ENCODE data around the gene AANAT.
"Not testable (repeated sequence)": the region's sequence is repeated elsewhere in the genome, so short reads cannot be mapped to it uniquely, and the experiment has no call there.

AANAT gene

DNA sequence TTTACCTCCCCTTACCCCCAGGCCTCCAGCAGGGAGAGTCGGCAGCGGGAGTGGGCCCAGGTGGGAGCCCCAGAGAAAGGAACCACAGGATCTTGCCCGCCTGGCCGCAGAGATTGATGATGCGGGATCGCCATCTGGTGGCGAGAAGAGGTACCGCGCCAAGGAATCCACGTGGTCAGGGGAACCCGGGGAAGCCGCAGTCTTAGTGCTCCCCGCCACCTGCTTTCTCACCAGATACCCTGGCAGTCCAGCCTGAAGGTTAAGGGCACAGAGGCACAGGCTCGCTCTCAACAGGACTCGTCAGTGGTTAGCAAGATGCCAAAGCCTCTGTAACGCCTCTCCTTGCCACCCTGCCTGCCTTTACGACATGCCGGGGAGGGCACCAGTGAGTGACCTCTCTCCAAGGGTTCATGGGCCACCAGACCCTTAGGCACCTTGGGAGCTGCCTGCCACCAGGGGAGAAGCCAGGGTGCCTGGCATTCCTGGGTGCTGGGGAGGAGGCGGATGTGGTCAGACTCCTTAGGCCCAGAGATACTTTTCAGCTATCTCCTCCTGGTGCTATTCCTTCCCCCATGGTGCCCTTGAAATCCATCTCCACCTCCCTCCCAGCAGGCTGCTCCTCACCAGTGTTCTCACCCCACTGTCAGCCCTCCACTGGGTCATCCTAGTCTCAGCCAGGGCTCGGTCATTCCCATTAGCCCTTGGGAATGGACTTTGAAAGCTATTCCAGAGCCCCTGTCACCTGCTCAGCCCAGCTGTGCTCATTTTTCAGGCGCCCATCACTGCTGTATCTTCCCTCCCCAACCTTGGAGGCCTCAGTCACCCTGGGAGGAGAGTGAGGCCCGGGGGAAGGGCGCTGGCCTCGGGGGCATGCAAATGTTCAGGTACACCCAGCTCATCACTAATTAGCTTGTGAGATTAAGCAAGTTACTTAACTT, 39.3 kb downstream of the AANAT start:
- DNase-seq (ENCODE audit: low spot score), result peak; percentile 90

DNA sequence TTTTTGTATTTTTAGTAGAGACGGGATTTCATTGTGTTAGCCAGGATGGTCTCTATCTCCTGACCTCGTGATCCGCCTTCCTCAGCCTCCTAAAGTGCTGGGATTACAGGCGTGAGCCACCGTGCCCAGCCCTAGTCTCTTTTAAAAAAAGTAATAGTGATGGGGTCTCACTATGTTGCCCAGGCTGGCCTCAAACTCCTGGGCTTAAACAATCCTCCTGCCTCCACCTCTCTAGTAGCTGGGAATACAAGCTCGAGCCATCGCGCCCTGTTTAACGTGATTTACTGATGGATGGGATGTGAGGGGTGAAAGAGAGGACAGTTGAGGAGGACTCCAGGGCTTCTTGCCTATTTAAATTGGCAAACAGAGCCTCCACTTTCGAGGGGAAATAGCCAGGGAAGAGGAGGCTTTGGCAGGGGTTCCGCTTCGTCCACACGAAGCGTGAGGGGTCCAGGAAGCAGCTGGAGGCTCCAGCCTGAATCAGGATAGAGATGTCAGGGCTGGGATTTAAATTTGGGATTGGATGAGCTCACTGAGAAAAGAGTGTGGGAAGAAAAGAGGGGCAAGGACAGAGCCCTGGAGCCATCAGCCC, 41.2 kb downstream of the AANAT start:
- DNase-seq (ENCODE audit: low spot score), result not testable (repeated sequence)

DNA sequence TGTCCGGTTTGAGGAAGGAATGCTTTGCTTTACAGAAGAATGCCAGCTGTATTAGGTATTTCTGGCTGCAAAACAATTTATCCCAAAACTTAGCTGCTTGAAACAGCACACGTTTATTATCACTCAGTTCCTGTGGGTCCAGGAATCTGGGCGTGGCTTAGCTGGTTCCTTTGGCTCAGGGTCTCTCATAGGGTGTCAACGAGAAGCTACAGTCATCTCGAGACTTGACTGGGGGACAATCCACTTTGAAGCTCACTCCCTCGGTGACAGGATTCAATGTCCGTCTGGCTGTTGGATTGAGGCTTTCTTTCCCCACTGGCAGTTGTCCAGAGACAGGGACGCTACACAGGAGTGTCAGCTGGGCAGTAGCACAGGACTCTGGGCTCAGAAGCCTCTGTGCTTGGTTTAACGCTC, 43.4 kb downstream of the AANAT start:
- DNase-seq (ENCODE audit: low spot score), result no peak

DNA sequence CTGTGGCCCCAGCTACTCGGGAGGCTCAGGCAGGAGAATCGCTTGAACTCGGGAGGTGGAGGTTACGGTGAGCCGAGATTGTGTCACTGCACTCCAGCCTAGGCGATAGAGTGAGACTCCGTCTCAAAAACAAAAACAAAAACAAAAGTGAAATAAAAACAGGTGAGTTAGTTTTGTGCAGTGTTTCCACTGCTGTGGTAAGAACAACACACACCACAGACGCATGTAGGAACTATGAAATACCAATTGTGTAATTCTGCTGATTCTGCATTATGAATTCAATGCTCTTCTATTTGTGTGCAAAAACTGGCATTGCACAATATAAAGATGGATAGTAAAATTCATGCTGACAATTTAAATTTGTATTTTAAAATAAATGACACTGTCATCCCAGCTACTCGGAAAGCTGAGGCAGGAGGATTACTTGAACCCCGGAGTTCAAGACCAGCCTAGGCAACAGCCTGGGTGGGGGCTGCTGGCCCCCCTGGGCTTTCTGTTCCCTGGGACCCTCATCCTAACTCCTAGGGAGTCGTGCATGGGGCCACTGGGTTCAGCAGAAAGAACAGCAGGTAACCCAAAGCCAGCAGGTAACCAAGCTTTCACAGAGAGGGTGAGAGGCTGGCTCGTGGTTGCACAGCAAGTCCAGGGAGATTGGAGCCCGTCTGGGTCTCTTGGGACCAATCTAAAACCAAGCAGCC, 44.4 kb downstream of the AANAT start:
- no peak for DNase-seq (ENCODE audit: low spot score)

DNA sequence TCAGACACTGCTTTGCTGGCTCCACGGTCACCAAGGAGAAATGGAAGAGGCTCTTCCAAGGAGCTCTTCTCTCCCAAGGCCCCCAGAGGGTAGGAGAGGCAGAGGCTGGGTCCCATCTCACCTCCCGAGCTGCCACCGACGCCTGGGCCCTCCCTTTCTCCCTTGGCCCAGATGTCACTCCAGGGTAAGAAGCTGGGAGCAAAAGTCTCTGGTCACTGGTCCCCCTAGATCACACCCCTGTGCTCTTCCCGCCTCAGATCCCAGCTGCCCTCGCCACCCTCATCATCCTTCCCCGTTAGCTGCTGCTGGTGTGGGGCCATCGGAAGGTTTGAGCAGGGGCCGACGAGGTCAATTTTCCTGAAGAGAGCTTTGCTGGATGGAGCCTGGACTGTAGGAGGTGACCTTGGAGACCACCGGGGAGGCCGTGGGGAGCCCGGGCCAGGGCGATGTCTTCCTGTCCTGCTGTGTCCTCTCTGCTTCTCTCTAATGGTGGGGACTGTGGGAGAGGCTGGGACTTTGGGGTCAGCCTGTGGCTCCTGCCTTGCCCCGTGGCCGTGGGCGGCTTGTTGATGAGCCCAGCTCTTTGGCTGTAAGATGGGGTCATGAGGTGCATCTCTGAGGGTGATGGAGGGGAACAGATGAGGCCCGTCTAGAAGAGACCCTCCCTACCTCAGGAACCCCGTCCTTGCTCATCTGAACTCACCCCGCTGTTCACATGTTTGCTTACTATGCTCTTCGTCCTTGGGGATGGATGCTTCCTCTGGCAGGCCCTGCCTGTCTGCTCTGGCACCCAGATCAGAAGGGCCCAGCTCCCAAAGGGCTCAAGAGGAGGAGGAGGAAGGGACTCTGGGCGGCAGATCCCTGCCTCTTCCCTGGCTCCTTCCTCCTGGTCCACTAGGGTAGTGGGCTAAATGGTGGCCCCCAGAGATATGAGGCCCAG, 45.2 kb downstream of the AANAT start:
- no peak for DNase-seq (ENCODE audit: low spot score)

DNA sequence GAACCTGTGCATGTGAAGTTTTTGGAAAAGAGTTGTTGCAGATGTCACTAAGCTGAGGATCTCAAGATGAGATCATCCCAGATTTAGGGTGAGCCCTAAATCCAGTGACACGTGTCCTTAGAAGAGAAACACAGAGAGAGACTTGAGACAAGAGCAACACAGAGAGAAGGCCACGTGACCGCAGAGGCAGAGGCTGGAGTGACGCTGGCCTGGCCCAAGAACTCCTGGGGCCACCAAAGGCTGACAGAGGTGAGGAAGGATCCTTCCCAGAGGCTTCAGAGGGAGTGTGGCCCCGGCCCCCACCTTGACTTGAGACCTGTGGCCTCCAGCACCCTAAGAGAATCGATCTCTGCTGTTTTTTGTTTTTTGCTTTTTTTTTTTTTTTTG, 45.9 kb downstream of the AANAT start:
- no peak for DNase-seq (ENCODE audit: low spot score)

DNA sequence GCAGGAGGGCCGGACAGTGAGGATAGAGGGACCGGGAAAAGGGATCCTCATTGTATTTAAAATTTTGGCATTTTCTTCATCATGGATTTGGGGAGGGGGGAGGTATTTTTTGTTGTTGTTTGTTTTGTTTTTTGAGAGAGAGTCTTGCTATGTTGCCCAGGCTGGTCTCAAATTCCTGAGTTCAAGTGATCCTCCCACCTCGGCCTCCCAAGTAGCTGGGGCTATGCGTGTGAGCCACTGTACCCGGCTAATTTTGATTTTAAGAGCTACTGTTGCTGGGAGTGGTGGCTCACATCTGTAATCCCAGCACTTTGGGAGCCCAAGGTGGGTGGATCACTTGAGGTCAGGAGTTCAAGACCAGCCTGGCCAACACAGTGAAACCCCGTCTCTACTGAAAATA, 47.0 kb downstream of the AANAT start:
- DNase-seq (ENCODE audit: low spot score), result not testable (repeated sequence)

DNA sequence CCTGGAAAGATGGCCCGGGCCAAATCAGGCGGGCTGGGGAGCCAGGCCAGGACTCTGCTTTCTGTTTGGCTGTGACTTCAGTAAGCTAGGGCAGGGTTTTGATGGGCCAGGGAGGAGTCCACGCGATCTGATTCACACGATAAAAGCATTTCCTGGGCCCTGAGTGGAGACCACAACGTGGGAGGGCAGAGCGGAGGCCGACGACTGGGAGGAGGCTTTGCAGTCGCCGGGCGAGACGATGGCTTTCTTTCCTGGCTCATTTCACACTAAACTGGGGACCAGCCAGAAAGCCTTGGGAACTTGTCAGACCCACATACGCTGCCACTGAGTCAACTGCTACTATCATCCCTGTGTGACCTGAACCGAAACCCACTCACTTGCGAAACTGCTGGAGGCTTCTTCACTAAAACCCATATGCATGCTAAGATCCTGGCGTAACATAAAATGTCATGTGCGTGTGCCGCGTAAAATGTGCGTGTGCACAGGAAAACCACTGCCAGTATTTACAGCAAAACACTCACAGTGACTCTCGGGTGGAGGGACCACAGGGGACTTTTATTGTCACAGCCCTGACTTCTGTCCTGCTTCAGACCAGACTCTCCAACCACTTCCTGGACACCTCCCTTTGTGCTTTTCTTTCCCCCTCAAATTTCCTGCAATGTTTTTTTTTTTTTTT, 48.0 kb downstream of the AANAT start:
- no peak for DNase-seq (ENCODE audit: low spot score)

DNA sequence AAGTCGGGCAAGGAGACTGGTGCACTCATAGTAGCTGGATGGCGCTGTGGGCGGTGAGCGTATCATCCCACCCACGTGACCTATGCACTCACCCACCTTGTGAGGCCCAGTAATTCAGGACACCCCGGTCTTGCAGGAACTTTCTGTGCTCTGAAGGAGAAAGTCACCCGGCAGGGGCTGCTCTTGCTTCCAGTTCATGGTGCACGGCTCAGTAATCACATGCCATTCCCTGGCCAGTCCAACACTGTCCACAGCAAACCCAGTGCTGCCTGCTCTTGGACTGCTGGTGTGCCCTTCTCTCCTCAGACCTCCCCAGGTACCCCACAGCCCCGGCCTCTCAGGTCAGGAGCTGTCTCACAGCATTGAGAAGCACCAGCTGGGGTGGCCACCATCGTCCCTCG, 50.2 kb downstream of the AANAT start:
- no peak for DNase-seq (ENCODE audit: low spot score)

DNA sequence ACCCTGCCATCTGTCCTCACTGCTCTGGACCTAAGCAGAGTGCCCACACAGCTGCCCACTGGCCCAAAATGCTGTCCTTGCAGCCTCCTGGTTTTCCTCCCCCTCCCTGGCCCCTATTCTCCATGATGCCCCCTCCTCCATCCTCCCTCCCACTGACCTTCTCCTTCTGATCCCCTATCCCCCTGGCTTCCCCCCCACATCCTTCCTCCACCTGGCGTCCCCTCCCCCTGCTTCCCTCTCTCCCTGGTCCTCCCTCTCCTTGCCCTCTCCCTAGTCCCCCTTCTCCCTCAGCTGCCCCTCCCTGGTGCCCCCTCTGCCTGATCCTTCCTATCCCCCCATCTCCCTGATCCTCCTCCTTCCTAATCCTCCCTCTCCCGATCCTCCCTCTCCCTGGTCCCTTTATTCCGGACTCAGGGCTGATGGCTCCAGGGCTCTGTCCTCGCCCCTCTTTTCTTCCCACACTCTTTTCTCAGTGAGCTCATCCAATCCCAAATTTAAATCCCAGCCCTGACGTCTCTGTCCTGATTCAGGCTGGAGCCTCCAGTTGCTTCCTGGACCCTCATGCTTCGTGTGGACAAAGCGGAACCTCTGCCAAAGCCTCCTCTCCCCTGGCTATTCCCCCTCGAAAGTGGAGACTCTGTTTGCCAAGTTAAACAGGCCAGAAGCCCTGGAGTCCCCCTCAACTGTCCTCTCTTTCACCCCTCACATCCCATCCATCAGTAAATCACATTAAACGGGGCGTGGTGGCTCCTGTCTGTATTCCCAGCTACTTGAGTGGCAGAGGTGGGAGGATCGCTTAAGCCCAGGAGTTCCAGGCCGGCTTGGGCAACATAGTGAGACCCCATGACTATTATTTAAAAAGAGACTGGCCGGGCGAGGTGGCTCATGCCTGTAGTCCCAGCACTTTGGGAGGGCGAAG, 51.9 kb downstream of the AANAT start:
- no peak for DNase-seq (ENCODE audit: low spot score)
